ENCODE results near the gene AP2A1. TPM values are rescaled to one million over a fixed set of nuclear protein-coding genes. Genes with fewer than 3 reads are reported as not detected.
A peak's percentile ranks its signal among the peaks of the same experiment; 100 is the strongest.

The AP2A1 gene
- total and polyA plus RNA-seq, 2 of the 13 experiments (the other 11 are each of a cell fraction or from before 2014, with no cell fraction given): 22.7 to 39.7 TPM

DNA sequence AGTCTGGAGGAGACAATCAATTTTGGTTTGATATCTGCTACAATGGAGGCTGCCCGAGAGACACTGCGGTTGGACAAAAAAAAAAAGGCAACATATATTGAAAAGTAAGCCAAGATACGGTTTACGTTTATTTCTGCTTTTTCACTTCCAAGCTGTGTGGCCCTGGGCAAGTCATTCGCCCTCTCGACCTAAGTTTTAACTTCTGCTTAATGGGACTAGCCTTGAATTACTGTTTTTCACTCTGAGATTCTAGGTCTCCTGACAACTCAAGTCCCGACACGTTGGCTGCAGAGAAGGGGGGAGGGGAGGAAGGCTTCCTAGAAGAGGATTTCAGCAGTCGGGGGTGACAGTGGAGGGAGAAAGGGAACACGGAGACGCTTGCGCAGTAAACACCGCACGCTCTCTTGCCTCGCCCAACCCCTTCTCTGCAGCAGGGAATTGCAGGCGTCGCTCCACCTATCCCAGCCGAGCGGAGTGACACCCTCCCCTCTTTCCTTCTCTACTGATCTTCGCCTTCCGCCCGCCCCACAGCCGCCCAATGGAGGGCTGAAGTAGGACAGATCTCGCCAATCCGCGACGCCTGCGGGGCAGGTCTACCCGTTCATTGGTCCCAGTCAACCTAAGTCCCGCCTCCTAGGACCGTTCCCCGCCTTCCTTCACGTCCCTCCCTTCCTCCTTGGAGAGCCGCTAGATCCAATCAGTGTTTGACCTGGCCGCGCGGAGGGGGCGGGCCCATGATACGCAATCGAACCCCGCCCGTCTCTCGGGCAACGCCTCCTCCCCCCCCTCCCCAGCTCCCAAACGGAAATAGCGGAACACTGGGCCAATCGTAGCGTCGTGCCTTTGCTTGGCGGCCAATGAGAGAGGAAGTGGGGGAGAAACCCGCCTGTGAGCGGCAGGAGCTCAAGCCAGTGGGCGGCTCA, 533 bp upstream of the AP2A1 start (continued):
- TF ChIP-seq HHEX (CRISPR knock-in tag; IDR thresholded peaks at IDR 0.05) (no peak), RELA (CRISPR knock-in tag; IDR thresholded peaks at IDR 0.05) (no peak), MEF2D (CRISPR knock-in tag; IDR thresholded peaks at IDR 0.05) (no peak), YY1 (IDR thresholded peaks at IDR 0.05; ENCODE audit: insufficient read depth, insufficient replicate concordance, low read depth, low read length) (no peak), FOXK1 (CRISPR knock-in tag; IDR thresholded peaks at IDR 0.05; ENCODE audit: borderline replicate concordance, low read depth) (peak; percentile 49; the same call in 1 of the 2 replicates), SP2 (CRISPR knock-in tag; IDR thresholded peaks at IDR 0.05) (peak; percentile 93), SALL1 (CRISPR knock-in tag; IDR thresholded peaks at IDR 0.05) (peak; percentile 45), MYNN (CRISPR knock-in tag; IDR thresholded peaks at IDR 0.05; ENCODE audit: low read depth) (no peak), NFIB (CRISPR knock-in tag; IDR thresholded peaks at IDR 0.05; ENCODE audit: borderline replicate concordance) (no peak), ZFP41 (CRISPR knock-in tag; IDR thresholded peaks at IDR 0.05; ENCODE audit: borderline replicate concordance) (no peak), ZNF747 (CRISPR knock-in tag; IDR thresholded peaks at IDR 0.05; ENCODE audit: borderline replicate concordance) (peak; percentile 48; the same call in 1 of the 2 replicates), ZBTB38 (CRISPR knock-in tag; IDR thresholded peaks at IDR 0.05) (no peak), ZNF709 (CRISPR knock-in tag; IDR thresholded peaks at IDR 0.05) (no peak), TBL1XR1 (IDR thresholded peaks at IDR 0.05; ENCODE audit: borderline replicate concordance, low read length, partially characterized antibody) (no peak), SPEN (CRISPR knock-in tag; IDR thresholded peaks at IDR 0.05; ENCODE audit: low read depth) (peak; percentile 76)
- TF ChIP-seq, protein P1, sequence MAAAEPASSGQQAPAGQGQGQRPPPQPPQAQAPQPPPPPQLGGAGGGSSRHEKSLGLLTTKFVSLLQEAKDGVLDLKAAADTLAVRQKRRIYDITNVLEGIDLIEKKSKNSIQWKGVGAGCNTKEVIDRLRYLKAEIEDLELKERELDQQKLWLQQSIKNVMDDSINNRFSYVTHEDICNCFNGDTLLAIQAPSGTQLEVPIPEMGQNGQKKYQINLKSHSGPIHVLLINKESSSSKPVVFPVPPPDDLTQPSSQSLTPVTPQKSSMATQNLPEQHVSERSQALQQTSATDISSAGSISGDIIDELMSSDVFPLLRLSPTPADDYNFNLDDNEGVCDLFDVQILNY (CRISPR knock-in tag; conservative IDR thresholded peaks at IDR 0.05): no peak
- TF ChIP-seq, protein P2, sequence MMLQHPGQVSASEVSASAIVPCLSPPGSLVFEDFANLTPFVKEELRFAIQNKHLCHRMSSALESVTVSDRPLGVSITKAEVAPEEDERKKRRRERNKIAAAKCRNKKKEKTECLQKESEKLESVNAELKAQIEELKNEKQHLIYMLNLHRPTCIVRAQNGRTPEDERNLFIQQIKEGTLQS (CRISPR knock-in tag; IDR thresholded peaks at IDR 0.05): no peak
- TF ChIP-seq, protein P3, sequence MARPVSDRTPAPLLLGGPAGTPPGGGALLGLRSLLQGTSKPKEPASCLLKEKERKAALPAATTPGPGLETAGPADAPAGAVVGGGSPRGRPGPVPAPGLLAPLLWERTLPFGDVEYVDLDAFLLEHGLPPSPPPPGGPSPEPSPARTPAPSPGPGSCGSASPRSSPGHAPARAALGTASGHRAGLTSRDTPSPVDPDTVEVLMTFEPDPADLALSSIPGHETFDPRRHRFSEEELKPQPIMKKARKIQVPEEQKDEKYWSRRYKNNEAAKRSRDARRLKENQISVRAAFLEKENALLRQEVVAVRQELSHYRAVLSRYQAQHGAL (CRISPR knock-in tag; IDR thresholded peaks at IDR 0.05; ENCODE audit: not compliant biosample characterization): no peak
- TF ChIP-seq, protein P4, sequence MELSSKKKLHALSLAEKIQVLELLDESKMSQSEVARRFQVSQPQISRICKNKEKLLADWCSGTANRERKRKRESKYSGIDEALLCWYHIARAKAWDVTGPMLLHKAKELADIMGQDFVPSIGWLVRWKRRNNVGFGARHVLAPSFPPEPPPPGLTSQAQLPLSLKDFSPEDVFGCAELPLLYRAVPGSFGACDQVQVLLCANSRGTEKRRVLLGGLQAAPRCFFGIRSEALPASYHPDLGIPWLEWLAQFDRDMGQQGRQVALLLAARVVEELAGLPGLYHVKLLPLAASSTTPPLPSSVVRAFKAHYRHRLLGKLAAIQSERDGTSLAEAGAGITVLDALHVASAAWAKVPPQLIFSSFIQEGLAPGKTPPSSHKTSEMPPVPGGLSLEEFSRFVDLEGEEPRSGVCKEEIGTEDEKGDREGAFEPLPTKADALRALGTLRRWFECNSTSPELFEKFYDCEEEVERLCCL (CRISPR knock-in tag; IDR thresholded peaks at IDR 0.05; ENCODE audit: borderline replicate concordance): no peak
- TF ChIP-seq, protein P5, sequence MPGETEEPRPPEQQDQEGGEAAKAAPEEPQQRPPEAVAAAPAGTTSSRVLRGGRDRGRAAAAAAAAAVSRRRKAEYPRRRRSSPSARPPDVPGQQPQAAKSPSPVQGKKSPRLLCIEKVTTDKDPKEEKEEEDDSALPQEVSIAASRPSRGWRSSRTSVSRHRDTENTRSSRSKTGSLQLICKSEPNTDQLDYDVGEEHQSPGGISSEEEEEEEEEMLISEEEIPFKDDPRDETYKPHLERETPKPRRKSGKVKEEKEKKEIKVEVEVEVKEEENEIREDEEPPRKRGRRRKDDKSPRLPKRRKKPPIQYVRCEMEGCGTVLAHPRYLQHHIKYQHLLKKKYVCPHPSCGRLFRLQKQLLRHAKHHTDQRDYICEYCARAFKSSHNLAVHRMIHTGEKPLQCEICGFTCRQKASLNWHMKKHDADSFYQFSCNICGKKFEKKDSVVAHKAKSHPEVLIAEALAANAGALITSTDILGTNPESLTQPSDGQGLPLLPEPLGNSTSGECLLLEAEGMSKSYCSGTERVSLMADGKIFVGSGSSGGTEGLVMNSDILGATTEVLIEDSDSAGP (CRISPR knock-in tag; IDR thresholded peaks at IDR 0.05; ENCODE audit: borderline replicate concordance): peak; percentile 51; the same call in 1 of the 2 replicates
- TF ChIP-seq, protein P6, sequence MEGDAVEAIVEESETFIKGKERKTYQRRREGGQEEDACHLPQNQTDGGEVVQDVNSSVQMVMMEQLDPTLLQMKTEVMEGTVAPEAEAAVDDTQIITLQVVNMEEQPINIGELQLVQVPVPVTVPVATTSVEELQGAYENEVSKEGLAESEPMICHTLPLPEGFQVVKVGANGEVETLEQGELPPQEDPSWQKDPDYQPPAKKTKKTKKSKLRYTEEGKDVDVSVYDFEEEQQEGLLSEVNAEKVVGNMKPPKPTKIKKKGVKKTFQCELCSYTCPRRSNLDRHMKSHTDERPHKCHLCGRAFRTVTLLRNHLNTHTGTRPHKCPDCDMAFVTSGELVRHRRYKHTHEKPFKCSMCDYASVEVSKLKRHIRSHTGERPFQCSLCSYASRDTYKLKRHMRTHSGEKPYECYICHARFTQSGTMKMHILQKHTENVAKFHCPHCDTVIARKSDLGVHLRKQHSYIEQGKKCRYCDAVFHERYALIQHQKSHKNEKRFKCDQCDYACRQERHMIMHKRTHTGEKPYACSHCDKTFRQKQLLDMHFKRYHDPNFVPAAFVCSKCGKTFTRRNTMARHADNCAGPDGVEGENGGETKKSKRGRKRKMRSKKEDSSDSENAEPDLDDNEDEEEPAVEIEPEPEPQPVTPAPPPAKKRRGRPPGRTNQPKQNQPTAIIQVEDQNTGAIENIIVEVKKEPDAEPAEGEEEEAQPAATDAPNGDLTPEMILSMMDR (CRISPR knock-in tag; IDR thresholded peaks at IDR 0.05): 0 out of 2 replicates have a peak, but pooled peaks have one; percentile 2
